CD4-positive, alpha-beta T cell treated with Interleukin-17A for 1 hour (primary cell): ENCODE measurements around the gene TUBGCP6.

Source experiments
- DNase-seq: peaks from one replicate; pipeline ENCODE4 v3.0.0-alpha.2; 2020

TUBGCP6 gene

DNA sequence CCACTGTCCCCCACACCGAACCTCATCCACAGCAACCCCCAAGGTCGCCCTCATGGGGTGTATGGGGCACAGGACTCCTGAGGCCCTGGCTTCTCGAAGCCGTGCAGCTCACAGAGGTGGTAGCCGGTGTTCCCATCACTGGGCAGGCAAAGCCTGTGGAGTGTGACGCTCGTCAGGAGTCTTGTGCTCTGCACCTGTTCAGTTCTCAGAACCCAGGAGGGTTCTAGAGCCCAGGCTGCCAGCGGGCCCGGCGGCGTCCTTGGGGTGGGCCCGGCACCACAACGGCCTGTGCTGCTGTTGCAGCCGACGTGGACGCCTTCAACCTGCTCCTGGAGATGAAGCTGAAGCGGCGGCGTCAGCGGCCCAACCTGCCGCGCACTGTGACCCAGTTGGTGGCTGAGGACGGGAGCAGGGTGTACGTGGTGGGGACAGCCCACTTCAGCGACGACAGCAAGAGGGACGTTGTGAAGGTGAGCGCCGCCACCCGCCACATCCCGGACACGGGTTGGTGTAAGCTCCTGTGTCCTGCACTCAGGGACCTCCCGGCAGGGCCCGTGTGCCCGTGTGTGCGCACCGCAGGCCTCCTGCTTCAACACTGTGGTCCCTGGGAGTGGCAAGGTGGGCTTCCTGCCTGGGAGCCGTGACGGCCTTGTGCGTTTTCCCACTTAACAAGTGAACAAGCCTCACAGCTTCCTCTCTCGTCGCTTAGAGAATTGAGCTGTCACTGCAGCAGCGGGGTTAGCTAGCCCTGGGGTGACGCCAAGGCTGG is 50.6 kb downstream of the TUBGCP6 start:
- DNase-seq, result no peak

DNA sequence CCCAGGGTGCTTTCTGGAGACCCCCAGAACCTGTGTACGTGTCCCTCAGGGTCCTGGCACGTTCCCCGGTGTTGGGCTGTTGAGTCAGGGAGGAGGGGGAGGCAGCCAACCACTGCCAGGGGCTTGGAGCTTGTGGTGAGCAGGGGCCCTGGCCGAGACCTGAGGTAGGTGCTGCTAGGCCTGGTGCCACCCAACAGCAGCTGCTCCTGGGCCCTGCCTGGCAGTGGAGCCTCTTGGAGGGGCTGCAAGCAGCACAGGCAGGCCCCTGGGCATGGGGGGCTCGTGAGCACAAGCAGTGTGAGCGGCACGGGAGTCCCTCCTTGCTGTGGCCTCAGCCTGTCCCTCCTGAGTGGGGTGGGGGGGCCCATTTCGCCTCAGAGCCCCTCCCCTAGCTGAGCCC is 51.2 kb downstream of the TUBGCP6 start:
- no peak for DNase-seq

DNA sequence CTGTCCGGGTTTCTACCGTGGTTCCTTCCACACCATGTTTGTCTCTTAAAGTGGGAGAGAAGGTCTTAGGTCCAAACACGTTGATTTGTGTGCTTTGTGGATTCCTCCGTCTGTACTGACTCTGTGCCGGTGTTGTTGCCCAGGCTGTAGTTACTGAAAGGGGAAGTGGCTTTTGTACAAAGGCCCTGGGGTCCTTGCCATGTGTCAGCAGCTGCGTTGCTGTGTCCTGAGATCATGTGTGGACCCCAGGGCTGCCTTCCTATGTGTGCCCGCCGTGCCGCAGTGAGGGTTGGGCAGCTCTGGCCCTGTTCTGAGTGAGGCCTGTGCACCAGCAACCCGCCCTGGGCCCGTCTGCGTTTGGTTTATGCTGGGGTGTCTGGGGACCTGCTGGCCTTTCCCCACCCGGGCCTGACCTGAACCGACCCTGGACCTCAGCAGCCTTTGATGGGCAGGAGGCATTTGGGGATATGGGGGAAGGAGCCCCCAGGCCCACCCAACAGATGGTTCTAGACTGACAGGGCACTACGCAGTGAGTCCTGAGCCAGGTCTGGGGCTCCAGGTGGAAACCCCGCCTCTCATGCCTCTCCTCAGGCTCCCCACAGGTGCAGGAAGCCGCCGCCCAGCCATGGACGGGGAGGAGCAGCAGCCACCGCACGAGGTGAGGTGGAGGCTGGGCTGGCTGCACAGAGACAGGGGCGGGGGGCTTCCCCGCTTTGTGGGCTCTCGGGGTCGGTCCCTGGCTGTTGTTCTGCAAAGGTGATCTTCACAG is 52.2 kb downstream of the TUBGCP6 start:
- peak; percentile 65 for DNase-seq

DNA sequence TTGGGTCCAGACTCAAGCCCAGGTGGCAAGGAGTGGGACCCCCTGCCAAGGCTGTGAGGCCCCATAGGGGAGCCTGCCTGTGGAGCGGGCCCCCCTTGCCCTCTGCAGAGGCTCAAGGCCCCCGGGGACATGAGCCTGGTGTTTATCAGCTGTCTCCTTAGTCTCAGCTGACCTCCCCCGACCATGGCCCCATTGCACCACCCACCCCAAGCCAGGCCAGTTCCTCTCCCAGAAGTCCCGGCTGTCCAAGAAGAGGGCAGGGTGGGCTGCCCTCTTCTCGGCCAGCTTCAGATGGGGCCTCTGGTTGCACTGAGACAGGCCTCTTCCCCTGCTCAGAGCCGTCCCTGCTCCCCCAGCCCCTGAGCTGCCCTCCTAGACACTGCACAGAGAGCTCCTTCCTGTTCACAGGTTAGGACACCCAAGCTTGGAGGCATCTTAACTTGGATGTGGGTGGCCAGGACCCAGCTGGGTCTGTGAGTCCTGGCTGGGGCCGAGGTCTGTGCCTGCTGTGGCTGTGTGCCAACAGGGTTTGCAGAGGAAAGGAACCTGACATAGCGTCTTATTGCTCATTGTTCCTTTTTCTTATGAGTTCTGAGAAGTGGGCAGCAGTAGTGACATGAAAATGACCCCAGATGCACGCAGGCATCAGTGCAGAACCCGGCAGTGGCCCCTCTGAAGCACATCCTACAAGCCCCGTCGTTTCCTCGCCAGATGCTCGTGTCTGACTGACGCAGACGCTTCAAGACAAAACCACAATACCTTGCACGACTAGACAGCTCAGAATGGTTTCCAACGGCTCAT is 53.7 kb downstream of the TUBGCP6 start:
- peak; percentile 84 for DNase-seq

DNA sequence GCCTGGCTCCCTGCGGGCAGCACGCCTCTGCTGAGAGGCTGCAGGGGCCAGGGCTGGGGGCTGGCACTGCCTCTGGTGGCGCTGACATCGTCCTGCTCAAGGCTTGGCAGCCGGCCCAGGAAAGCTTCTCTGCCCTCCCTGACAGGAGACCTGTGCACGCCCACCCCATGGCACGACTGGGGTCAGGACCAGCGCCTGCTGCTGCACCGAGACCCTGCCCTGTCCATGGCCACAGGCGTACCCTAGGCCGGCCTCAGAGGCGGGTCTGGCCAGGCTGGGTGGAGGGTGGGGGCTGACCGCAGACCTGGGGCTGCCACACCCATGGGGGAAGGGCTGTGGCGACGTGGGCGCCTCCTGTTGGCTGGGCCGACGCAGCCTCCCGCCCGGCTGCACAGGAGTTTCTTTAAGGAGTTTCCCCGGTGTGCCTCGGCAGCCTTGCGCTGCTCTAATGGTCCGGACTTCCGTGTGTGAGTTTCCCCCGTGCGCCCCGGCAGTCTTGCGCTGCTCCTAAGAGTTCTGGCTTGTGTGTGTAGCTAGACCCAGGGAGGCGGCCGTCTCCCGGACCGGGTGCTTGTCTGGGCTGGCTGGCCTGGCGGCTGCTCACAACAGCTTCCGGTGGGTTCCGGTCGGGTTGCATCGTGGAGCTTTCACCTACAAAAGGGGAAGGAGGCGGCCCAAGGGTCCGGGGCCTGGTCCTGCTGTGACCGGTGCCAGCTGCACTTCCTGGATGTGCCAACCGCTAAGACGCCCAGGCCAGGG is 54.5 kb downstream of the TUBGCP6 start:
- peak; percentile 89 for DNase-seq

DNA sequence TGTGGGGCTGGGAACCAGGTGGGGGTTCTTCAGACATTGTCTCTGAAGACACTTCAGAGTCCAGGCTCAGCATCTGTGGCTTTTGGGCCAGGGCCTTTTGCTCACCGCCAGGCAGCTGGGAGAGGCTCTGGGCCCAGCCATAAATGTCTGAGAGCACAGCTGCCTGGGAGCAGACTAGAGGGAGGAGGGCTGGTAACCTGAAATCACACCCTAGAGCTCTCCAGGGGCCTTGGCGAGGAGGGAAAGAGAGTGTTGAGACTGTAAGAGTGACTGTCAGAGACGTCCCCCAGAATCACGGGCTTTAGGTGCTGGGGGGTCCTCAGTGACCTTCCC is 55.0 kb downstream of the TUBGCP6 start:
- DNase-seq, result no peak

DNA sequence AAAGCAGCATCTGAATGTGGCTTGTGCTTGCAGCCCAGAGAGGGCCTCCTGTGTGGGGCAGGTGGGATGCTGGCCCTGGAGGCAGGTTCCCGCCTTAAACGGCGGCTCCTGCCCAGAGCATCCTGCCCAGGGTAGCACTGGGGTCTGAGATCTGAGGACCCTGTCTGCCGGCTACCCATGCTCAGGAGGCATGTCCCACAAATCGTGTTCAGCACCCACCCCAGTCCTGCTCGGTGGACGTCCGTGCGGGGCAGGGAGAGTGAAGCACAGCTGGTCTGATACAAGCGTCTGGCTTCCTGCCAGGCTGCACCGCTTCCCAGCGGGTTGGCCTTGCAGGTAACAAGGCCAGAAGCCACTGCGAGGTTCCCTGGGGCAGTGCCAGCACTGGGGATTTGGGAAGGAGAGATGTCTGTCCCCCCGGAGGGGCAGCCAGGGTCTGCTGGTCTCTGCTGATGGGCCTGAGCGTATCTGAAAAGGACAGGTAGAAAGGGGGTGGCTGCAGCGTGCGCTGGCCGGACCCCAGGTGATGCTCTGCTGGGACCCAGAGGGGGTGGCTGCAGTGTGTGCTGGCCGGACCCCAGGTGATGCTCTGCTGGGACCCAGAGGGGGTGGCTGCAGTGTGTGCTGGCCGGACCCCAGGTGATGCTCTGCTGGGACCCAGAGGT is 55.5 kb downstream of the TUBGCP6 start:
- DNase-seq, result no peak

DNA sequence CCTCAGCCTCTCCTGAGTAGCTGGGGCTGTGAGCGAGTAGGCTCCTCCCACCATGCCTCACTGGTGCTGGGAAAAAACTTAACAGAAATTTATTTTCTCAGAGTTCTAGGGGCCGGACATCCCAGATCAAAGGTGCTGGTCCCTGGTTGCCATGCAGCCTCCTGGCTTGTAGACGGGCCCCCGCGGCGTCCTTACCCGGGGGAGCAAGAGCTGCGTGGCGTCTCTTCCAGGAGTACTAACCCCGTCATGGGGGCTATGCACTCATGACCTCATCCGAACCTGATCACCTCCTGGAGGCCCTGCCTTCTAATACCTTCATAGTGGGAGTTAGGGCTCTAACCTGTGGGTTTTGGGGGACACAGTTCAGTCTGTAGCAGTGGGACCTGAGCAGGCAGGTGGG is 56.5 kb downstream of the TUBGCP6 start:
- DNase-seq, result no peak

DNA sequence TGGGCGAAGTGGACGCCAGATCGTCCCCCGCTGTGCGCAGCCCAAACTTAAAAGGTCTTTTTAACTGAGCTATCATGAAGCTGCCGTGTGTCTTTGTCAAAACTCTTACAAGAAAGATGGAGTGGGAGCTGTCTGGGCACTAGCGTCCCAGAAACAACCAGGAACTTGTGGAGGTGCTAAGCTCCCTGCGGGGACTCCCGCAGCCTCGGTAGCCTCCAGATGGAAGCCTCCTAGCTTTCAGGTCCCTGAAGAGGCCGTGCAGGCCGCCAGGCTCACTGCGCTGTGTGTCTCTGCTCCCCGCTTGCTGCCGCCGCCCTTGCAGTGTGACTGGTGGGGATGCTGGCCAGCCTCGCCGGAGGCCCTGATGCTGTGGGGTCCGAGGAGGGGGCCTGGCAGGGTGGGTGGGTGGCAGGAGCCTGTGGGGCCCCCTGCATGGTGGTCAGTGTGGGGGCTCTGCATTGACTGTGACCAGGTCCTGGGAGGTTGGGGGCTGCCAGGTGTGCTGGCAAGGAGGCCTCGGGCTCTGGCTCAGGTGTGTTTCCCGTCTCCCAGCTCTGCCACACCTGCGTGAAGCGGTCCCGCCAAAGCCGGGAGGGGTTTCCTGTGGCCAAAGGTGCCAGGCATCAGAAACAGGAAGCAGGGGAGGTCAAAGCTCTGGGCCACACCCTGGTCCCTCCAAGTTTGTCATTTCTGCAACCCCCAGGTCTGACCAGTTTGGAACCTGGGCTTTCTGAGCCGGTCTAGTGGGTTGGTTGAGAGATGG is 57.9 kb downstream of the TUBGCP6 start:
- DNase-seq, result peak; percentile 45

DNA sequence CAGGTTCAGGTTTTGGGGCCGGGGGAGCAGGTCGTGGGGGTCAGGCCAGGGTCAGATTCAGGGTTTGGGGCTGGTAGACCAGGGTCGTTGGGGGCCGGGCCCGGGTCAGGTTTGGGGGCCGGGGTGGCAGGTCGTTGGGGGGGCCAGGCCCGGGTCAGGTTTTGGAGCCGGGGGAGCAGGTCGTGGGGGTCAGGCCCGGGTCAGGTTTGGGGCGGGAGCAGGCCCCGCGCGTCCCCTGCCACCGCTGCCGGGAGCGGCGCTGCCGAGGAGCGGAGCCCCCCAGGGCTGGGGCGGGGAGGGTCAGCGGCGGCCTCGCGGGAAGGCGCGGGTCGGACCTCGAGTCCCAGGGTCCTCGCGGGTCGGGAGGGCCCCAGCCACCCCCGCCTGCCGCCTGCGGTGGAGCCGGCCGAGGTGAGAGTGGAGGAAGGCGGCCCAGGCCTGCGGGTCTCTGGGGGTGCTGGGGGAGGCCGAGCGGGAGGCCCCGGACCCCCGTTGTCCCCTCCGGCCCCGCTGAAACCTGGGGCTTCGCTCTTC is 58.6 kb downstream of the TUBGCP6 start:
- DNase-seq, result no peak

DNA sequence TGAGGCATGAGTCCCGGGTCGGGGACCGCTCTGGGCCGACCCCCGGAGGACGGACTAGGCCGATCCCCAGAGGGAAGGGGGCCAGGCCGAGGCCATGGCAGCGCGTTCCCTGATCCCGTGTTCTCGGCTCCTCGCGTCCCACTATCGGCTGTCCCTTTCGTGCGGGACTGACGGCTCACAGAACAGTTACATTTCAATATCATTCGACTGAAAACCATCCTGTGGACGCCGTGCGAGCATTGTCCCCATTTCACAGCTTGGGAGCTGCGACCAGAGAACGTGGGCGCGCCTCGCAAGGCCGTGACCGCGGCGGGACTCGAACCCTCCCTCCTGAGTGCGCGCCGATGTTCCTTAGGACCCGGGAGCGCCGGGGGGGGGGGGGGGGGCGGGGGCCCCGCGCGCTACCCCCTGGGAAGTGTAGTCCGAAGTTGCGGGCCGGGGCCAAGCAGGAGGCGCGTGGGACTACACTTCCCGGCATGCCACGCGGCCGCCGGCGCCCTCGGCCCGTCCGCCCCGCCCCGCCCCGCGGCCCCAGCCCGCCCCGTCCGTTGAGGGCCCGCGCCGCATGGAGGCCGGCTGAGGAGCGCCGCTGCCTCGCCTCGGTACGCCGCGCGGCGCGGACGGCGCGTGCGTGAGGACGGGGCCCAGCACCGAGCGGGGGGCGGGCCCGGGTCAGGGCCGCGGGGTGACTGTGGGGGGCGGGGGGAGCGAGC is 59.3 kb downstream of the TUBGCP6 start, which contains the start of gene TRABD:
TSS of gene TRABD (plus strand) at position 539 of the 713 bp plus-strand sequence. CDS start 7,148 bp downstream, outside the sequence.
- DNase-seq, result peak; percentile 90

DNA sequence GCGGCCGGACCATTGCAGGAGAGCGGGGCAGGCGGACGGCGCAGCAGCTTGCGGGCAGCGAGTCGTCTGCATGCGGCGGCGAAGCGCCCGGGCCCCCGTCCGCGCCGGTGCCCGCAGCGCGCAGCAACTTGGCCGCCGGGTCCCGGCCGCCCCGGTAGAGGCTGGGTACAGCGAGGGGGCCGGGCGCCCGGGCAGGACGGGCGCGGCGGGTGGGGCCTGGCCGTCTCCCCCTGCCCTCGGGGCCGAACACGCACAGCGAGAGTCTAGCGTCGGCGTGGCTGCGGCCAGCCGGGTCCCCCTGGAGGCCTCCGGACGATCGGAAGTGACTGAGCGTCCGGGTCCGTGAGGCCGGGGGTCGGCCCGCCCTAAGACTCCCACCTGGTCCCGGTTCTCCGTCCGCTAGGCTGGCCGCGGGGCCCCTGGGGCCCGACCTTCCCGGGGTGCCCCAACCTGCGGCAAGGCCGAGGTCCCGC is 59.9 kb downstream of the TUBGCP6 start:
- DNase-seq, result no peak

DNA sequence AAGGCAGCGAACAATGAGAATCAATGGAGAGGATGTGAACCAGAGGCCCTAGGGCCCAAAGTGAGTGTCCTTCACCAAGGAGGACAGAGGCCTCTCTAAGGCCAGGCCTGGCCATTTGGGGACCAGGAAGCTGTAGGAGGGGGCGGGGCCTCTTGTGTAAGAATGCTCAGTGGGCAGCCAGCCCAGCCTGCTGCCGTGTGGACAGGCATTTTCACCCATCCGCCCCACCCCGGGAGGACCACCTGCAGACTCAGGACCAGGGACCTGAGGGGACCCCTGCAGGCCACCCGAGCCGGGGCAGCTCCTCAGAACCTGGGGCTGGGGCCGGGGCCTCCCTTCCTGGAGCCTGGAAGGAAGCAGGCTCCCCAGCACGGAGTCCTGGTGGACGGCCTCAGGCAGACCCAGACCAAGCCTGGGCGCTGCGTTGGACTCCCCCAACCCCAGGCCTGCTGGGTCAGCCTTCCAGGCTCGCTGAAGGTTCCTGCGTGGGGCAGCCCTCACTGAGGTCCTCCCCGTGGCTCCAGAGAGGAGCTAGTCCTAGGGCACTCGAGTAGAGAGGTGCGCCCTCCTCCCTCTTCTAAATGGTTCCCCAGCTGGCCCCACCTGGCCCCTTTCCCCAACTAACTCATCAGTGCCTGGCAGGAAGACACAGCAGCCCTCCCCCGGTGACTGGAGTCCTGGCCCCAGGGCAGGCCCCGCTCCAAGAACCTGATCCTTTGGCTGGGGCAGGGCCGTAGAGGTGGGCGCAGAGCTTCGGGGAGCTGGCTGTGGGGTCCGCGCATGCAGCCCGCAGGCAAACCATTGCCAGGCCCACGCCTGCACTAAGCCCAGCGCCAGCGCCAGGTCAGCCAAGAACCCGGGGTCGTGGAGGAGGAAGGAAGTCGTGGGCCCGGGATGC is 60.6 kb downstream of the TUBGCP6 start:
- DNase-seq, result no peak

DNA sequence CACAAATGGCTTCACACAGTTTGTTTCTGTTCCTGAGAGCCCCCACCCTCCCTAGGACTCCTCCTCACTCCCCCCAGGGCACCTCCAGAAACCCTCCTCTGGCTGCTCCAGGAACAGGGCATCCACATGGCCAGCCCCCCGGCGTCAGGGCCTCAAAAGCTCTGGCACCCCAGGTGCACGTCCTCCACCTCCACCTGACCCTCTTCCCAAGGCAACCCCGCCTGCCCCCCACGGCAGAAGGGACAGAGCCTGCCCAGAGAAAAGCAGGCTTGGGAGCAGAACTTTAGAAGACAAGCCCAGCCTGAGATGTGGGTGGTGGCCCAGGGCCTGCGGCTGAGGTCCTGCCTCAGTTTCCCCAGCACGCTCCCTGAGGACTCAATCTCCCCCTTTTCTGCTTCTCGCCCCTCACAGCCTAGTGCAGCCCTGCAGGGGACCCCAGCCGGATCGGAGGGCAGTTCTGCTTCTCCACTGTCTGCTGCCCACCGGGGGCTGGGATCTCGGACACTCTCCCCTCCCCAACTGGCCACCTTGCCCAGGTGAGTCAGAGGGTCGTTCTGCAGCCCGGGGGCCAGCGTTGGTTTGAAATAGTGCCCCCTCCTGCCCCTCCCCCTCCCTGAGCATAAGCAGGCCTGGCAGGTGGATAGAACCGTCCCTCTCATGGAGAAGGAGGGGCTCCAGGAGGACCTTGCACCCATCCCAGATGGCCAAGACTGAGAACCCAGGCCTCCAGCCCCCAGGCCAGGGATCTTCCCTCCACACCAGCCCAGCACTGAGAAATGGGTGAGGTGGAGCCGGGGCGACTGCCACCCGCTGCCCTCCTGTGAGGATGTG is 61.5 kb downstream of the TUBGCP6 start:
- DNase-seq, result no peak

DNA sequence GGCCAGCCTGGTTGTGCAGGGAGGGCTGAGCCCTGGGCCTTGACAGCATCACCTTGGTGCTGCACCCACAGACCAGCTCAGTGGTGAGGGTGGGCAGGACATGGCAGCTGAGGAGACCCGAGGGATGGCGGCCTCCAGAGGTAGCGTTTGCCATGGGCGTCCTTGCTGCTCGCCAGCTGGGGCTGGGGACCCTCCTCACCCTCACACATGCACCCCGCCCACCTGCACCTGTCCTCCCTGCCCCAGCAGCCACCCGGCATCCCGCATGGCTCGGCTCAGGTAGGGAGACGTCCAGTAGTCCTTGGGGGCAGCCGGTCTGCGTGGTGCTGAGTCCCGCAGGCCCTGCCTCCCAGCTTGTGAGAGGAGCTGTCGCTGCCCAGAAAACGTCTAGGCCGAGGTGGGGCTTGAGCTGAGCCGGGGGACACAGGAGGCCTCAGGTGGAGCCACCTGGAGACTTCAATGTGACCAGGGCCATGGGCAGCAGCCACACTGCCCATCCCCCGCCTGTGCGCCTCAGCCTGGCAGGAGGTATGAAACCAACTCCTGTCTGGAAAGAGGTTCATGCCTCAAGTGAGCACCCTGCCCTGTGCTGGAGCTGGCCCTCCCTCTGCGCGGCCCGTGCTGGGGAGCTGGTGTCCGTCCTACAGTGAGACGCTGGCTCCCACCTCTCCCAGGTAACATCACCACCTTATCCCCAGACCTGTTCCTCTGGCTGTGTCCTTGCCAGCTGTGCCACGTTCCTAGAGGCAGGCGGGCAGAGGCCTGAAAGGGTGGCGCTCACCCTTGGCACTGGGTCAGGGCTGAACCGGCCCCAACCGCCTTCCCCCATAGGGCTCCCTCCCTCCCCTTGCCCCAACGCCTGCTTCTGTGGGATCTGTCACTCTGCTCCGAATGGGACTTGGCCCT is 62.4 kb downstream of the TUBGCP6 start:
- no peak for DNase-seq

DNA sequence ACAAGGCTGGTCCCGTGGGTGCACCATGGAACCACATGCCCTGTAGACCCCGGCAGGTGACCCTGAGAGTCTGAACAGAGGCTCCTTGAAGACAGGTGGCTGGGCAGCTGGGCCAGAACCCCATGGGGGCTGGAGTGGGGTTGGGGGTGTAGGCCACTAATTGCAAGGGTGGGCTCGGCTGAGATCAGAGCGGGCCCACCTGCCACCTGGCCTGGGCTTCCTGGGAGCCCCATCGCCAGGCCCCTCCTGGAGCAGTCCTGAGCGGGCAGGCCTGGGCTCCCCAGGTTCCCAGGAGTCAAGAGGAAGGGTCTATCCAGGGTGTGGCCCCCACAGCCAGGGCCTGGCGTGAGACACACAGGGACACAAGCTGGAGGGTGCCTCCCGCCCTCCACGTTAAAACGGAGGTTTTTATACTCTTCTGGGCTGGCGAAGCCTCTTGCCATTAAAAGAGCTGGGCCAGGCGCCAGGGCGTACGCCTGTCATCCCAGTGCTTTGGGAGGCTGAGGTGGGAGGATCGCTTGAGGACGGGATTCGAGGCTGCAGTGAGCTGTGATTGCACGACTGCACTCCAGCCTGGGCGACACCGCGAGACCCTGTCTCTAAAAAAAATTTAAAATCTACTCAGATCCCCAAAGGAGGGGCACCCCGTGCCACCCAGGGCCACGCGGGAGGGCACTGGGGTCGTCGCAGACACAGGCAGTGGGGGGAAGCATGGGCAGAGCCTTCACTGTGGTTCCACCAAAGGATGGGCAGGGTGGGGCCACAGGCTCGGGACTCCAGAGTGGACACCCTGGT is 63.9 kb downstream of the TUBGCP6 start:
- DNase-seq, result no peak
